ENCODE measurements around the gene KIF25. TPM values are rescaled to one million over a fixed set of nuclear protein-coding genes. Genes with fewer than 3 reads are reported as not detected.

The KIF25 gene
- total RNA-seq, 4 donors from 2014 or later: 0.17 TPM; not detected in 3

- Histone ChIP-seq H3K27me3 (no peaks in the 10 kb centered on the region), H3K36me3 (peaks cover 27 to 56% (median 39%) of the 10 kb centered on the region in 4 donors), H3K4me1 (peaks cover 0 to 17% (median 9%) of the 10 kb centered on the region in 4 donors), H3K9me3 (no peaks in the 10 kb centered on the region), H3K27ac (replicated peaks in 1 of 4) (no peak overlapping the region), H3K4me3 (no peak overlapping the region)
- no peak for DNase-seq (ENCODE audit: extremely low spot score)
- TF ChIP-seq CTCF (IDR thresholded peaks at IDR 0.05) (no peak), POLR2A (IDR thresholded peaks at IDR 0.05; ENCODE audit: low read depth) (no peak), POLR2AphosphoS5 (IDR thresholded peaks at IDR 0.05) (no peak), EP300 (IDR thresholded peaks at IDR 0.05) (no peak)
- intact Hi-C loops (cut with DNase I): no loop called here
- 87% methylated on average over 8 of the region's 8 CpGs for WGBS
Observed at GRCh38 chr6:167963589-167964057, 33.8 kb upstream of the KIF25 start.

GRCh38 chr6:167965592-167966539 lies 31.6 kb upstream of the KIF25 start:
- Histone ChIP-seq H3K27me3 (no peaks in the 10 kb centered on the region), H3K27ac (replicated peaks in 1 of 4) (peak overlapping the region; percentile 10 to 42 (median 24)), H3K9me3 (no peaks in the 10 kb centered on the region), H3K4me1 (peaks cover 0 to 17% (median 9%) of the 10 kb centered on the region in 4 donors), H3K4me3 (no peak overlapping the region), H3K36me3 (peaks cover 29 to 76% (median 54%) of the 10 kb centered on the region in 4 donors)
- intact Hi-C loops (cut with DNase I): no loop called here
- 88% methylated on average over 34 of the region's 39 CpGs for WGBS
- no peak for TF ChIP-seq POLR2A (IDR thresholded peaks at IDR 0.05; ENCODE audit: low read depth)
- TF ChIP-seq CTCF (IDR thresholded peaks at IDR 0.05): no peak
- TF ChIP-seq EP300 (IDR thresholded peaks at IDR 0.05): no peak
- TF ChIP-seq POLR2AphosphoS5 (IDR thresholded peaks at IDR 0.05): no peak
- DNase-seq (ENCODE audit: extremely low spot score): no peak

- Histone ChIP-seq H3K36me3 (peaks cover 29 to 83% (median 55%) of the 10 kb centered on the region in 4 donors), H3K27ac (replicated peaks in 1 of 4) (no peak overlapping the region), H3K9me3 (no peaks in the 10 kb centered on the region), H3K4me1 (peaks cover 0 to 17% (median 9%) of the 10 kb centered on the region in 4 donors), H3K27me3 (no peaks in the 10 kb centered on the region), H3K4me3 (no peak overlapping the region)
- no peak for TF ChIP-seq POLR2AphosphoS5 (IDR thresholded peaks at IDR 0.05)
- TF ChIP-seq EP300 (IDR thresholded peaks at IDR 0.05): no peak
- TF ChIP-seq CTCF (IDR thresholded peaks at IDR 0.05): no peak
- no peak for TF ChIP-seq POLR2A (IDR thresholded peaks at IDR 0.05; ENCODE audit: low read depth)
- 88% methylated on average over 8 of the region's 8 CpGs for WGBS
- intact Hi-C loops (cut with DNase I): no loop called here
- no peak for DNase-seq (ENCODE audit: extremely low spot score)
Observed at GRCh38 chr6:167966540-167966905, 30.9 kb upstream of the KIF25 start.

- WGBS: 79% methylated on average over 6 of the region's 6 CpGs
- no peak overlapping the region for H3K4me3 ChIP-seq
- TF ChIP-seq EP300 (IDR thresholded peaks at IDR 0.05) (no peak), CTCF (IDR thresholded peaks at IDR 0.05) (peak in 2 of 3 experiments; percentile 16 to 43)
- H3K9me3 ChIP-seq: no peaks in the 10 kb centered on the region
- H3K36me3 ChIP-seq: peaks cover 20 to 76% (median 45%) of the 10 kb centered on the region in 4 donors
- H3K4me1 ChIP-seq: peaks cover 0 to 17% (median 9%) of the 10 kb centered on the region in 4 donors
- DNase-seq (ENCODE audit: extremely low spot score): no peak
- no peak overlapping the region for H3K27ac ChIP-seq (replicated peaks in 1 of 4)
- no peaks in the 10 kb centered on the region for H3K27me3 ChIP-seq
- intact Hi-C loops (cut with DNase I): no loop called here
Observed at GRCh38 chr6:167968091-167968490, 29.4 kb upstream of the KIF25 start.
